ENCODE measurements around the gene SUMF2. TPM values are rescaled to one million over a fixed set of nuclear protein-coding genes. Genes with fewer than 3 reads are reported as not detected.
A peak's percentile ranks its signal among the peaks of the same experiment; 100 is the strongest.
"Not testable (repeated sequence)": the region's sequence is repeated elsewhere in the genome, so short reads cannot be mapped to it uniquely, and the experiment has no call there.

The SUMF2 gene
- total RNA-seq, 2 experiments from 2014 or later = 115 to 145 TPM

DNA sequence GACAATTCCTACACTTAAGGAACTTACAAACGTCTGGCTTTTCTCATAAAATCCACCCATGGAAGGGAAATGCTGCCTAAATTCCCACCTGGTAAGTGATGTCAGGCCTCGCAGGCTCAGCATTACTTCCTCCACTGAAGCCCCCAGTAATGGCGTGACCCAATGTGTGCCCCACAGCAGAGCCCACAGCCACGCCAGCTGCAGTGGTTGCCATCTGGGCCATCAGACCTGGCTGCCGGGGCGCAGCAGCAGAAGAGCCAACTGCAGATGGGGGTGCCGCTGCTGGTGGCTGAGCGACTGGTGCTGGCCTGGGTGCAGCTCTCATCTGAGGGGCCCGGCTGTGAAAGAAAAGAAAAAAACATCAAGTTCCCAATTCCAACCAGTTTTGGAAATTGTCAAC is 40.1 kb downstream of the SUMF2 start:
- H3K36me3 Mint-ChIP-seq = peaks cover 48% of the 10 kb centered on the region
- CTCF ChIA-PET = interaction anchor here (2.0 kb wide), 1 partner anchor 30 kb away, joined by 6 read pairs; no protein-coding TSS in a partner anchor
- H3K27ac Mint-ChIP-seq = not testable (repeated sequence)

DNA sequence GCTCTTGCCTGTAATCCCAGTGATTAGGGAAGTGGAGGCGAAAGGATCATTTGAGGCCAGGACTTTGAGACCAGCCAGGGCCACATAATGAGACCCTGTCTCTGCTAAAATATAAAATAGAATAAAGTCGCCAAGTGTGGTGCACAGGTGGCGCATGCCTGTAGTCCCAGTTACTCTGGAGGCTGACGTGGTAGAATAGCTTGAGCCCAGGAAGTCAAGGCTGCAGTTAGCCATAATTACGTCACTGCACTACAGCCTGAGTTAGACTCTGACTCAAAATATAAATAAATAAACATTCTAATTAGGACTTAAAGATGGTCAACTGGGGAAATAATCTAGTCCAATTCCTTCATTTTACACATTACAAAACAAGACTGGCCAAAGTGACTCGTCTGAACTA is 41.4 kb downstream of the SUMF2 start:
- ATAC-seq (peak; percentile 21), DNase-seq (peak; percentile 62)
- Mint-ChIP-seq H3K9me3 (ENCODE audit: low read depth) (peaks cover 4% of the 10 kb centered on the region), H3K27ac (peak overlapping the region; percentile 99), H3K4me1 (peaks cover 30% of the 10 kb centered on the region), H3K36me3 (peaks cover 39% of the 10 kb centered on the region), H3K4me3 (peak overlapping the region; percentile 97), H3K27me3 (no peaks in the 10 kb centered on the region)
- CTCF ChIA-PET = interaction anchor here (1.2 to 2.3 kb wide), 4 partner anchors 31 to 464 kb away, joined by 3 to 11 read pairs (median 6); partner anchors contain the start of gene SUMF2

More for the DNA sequence above, 40.1 kb downstream of the SUMF2 start:
- not testable (repeated sequence) for H3K4me3 Mint-ChIP-seq; H3K9me3 Mint-ChIP-seq (ENCODE audit: low read depth); ATAC-seq; DNase-seq; H3K27me3 Mint-ChIP-seq
- H3K4me1 Mint-ChIP-seq = peaks cover 29% of the 10 kb centered on the region

GRCh38 chr7:56106108-56107073 is 42.3 kb downstream of the SUMF2 start, which contains the start of gene CHCHD2:
TSS of gene CHCHD2 (minus strand) at chr7:56106476. CDS start at chr7:56106413, 63 bp downstream.
- H3K9me3 Mint-ChIP-seq (ENCODE audit: low read depth) = peaks cover 4% of the 10 kb centered on the region
- H3K4me3 Mint-ChIP-seq = peak within 1 kb of the TSS; percentile 97
- DNase-seq = peak; percentile 97
- peaks cover 32% of the 10 kb centered on the region for H3K36me3 Mint-ChIP-seq
- H3K27me3 Mint-ChIP-seq = no peaks in the 10 kb centered on the region
- ATAC-seq = peak; percentile 99
- H3K27ac Mint-ChIP-seq = peak within 1 kb of the TSS; percentile 99
- CTCF ChIA-PET = interaction anchor here (0.9 to 2.3 kb wide), 5 partner anchors 32 to 465 kb away, joined by 3 to 11 read pairs (median 3); partner anchors contain the start of genes CCT6A, PSPH and SUMF2
- H3K4me1 Mint-ChIP-seq = peaks cover 33% of the 10 kb centered on the region

- H3K27ac Mint-ChIP-seq = no peak overlapping the region
- no peak for ATAC-seq
- H3K27me3 Mint-ChIP-seq = no peaks in the 10 kb centered on the region
- no peak for DNase-seq
- peaks cover 27% of the 10 kb centered on the region for H3K36me3 Mint-ChIP-seq
- H3K9me3 Mint-ChIP-seq (ENCODE audit: low read depth) = peaks cover 4% of the 10 kb centered on the region
- peaks cover 30% of the 10 kb centered on the region for H3K4me1 Mint-ChIP-seq
- H3K4me3 Mint-ChIP-seq = no peak overlapping the region
- CTCF ChIA-PET = no interaction called here
Observed at GRCh38 chr7:56107954-56108258, 43.8 kb downstream of the SUMF2 start.

- Mint-ChIP-seq H3K9me3 (ENCODE audit: low read depth) (peaks cover 4% of the 10 kb centered on the region), H3K36me3 (peaks cover 11% of the 10 kb centered on the region), H3K27ac (no peak overlapping the region), H3K27me3 (peaks cover 2% of the 10 kb centered on the region), H3K4me1 (peaks cover 19% of the 10 kb centered on the region), H3K4me3 (no peak overlapping the region)
- DNase-seq (peak; percentile 43), ATAC-seq (no peak)
- CTCF ChIA-PET = no interaction called here
Observed at GRCh38 chr7:56110611-56111010, 46.5 kb downstream of the SUMF2 start.

DNA sequence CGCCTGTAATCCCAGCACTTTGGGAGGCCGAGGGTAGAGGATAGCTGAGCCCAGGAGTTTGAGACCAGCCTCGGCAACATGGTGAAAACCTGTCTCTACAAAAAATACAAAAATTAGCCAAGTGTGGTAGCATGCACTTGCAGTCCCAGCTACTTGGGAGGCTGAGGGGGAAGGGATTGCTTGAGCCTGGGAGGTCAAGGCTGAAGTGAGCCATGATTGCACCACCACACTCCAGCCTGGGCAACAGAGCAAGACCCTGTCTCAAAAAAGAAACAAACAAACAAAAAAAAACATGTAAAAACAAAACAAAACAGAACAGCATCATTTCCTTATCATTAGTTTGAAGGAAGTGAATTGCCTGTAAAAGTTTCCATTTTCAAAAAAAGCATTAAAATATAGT is 48.2 kb downstream of the SUMF2 start:
- H3K27ac Mint-ChIP-seq; H3K36me3 Mint-ChIP-seq; ATAC-seq; DNase-seq; H3K4me3 Mint-ChIP-seq; CTCF ChIA-PET; H3K27me3 Mint-ChIP-seq; H3K9me3 Mint-ChIP-seq (ENCODE audit: low read depth): not testable (repeated sequence)
- peaks cover 11% of the 10 kb centered on the region for H3K4me1 Mint-ChIP-seq

DNA sequence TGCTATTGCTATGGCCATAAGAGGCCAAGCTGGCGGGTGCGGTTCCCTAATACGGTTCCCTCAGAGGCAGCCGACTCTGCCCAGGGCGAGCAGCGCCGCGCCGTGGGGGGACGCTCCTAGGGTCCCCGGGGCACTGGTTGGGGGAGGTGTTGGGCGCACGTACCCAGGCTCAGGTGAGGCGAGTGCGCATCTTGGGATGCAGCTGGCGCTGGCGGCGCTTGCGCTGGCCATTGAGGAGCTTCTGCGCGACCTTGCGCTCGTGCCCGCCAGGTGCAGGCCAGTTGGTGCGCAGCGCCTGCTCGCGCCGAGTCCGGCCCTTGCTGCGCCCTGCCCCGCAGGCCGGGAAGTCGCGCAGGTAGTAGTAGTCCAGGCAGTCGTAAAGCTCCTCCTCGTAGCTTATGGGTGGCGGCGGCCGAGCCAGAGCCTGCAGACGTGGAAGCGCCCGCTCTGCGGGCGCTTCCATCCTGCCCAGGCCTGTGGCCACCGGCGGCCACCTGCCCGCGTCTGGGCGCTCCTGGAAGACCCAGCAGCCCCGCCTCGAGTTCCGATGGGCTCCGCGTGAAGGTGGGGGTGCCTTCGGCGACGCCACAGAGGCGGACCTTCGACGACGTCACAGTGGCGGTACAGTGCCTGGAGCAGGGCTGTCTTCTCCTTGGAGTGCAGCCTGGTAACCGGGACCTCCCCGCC is 51.9 kb downstream of the SUMF2 start, which contains the start of gene NUPR2:
Gene NUPR2 (minus strand): TSS at position 566 of the 687 bp plus-strand sequence. CDS start 103 bp downstream, at position 463.
- CTCF ChIA-PET = interaction anchor here (1.4 kb wide), 1 partner anchor 82 kb away, joined by 3 read pairs; no protein-coding TSS in a partner anchor
- ATAC-seq = no peak

GRCh38 chr7:56121440-56121839 is 57.4 kb downstream of the SUMF2 start:
- Mint-ChIP-seq H3K4me3 (no peak overlapping the region), H3K9me3 (ENCODE audit: low read depth) (no peaks in the 10 kb centered on the region), H3K27ac (no peak overlapping the region), H3K4me1 (no peaks in the 10 kb centered on the region), H3K27me3 (peaks cover 15% of the 10 kb centered on the region), H3K36me3 (no peaks in the 10 kb centered on the region)
- ATAC-seq (no peak), DNase-seq (no peak)
- CTCF ChIA-PET = no interaction called here

More for the DNA sequence above, 51.9 kb downstream of the SUMF2 start, which contains the start of gene NUPR2:
- Mint-ChIP-seq H3K4me1 (no peaks in the 10 kb centered on the region), H3K27me3 (peaks cover 18% of the 10 kb centered on the region), H3K4me3 (no peak within 1 kb of the TSS), H3K36me3 (no peaks in the 10 kb centered on the region), H3K9me3 (ENCODE audit: low read depth) (no peaks in the 10 kb centered on the region), H3K27ac (no peak within 1 kb of the TSS)
- DNase-seq = no peak

DNA sequence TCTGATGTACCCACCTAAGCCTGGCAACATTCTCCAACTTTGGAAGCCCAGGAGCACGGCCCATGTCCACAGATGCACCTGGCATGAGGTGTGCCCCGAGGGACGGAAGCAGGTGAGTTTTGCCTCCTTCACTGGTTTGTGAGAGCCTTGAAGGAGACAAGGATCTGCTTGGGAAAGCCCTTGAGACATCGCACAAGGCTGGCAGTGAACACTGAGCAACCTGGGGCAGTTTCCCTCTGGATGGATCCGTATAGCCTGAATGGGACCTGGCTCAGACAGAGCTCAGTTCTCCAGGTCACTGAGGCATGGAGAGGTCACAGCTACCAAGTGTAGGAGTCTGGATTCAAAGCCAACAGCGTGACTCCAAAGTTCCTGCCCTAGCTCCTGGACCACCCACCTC is 60.9 kb downstream of the SUMF2 start:
- no peaks in the 10 kb centered on the region for H3K36me3 Mint-ChIP-seq
- H3K4me3 Mint-ChIP-seq = no peak overlapping the region
- H3K27me3 Mint-ChIP-seq = no peaks in the 10 kb centered on the region
- no peaks in the 10 kb centered on the region for H3K4me1 Mint-ChIP-seq
- no peak overlapping the region for H3K27ac Mint-ChIP-seq
- ATAC-seq (no peak), DNase-seq (no peak)
- CTCF ChIA-PET = no interaction called here
- peaks cover 2% of the 10 kb centered on the region for H3K9me3 Mint-ChIP-seq (ENCODE audit: low read depth)

DNA sequence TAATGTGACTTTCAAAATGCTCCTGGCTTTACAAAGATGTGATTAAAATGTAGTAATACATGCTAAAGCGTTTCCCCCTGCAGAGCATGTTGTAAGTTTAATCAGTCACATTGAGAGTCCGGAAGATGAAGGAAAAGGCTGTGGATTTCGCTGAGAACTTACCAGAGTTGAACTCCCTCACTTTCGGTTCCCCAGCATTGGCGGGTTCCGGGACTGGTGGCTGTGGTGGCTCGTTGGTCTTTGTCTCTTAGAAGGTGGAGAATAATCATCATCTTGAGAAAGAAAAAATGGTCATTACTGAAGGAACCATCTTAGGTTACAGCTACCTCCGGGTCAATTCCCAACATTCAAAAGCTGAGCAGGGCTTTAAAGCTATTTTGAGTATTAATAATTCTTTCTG is 61.7 kb downstream of the SUMF2 start:
- H3K27ac Mint-ChIP-seq = no peak overlapping the region
- no peaks in the 10 kb centered on the region for H3K4me1 Mint-ChIP-seq
- CTCF ChIA-PET = no interaction called here
- ATAC-seq (no peak), DNase-seq (no peak)
- no peak overlapping the region for H3K4me3 Mint-ChIP-seq
- no peaks in the 10 kb centered on the region for H3K36me3 Mint-ChIP-seq
- H3K27me3 Mint-ChIP-seq = no peaks in the 10 kb centered on the region
- peaks cover 2% of the 10 kb centered on the region for H3K9me3 Mint-ChIP-seq (ENCODE audit: low read depth)

DNA sequence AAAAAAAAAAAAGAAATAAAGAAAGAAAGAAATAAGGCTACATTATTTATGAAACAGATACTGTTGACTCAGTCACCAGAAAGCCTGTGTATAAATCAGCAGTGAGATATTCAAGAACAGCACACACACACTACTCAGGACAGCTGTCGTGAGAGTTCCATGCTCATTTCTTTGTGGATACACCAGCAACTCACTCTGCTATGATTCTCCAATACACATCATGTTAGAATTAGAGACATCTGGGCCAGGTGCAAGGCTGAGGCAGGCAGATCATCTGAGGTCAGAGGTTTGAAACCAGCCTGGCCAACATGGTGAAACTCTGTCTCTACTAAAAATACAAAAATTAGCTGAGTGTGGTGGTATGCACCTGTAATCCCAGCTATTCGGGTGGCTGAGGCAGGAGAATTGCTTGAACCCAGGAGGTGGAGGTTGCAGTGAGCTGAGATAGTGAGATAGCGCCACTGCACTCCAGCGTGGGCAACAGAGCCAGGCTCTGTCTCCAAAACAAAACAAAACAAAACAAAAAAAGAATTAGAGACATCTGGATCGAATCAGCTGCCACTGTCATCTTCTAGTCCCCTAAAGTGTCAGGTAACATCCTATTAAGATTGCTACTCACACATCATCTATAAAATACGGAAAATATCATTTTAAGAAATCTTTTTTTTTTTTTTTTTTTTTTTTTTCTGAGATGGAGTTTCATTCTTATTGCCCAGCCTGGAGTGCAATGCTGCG is 63.3 kb downstream of the SUMF2 start:
- Mint-ChIP-seq H3K36me3 (no peaks in the 10 kb centered on the region), H3K27me3 (no peaks in the 10 kb centered on the region), H3K4me3 (no peak overlapping the region), H3K9me3 (ENCODE audit: low read depth) (peaks cover 2% of the 10 kb centered on the region), H3K4me1 (no peaks in the 10 kb centered on the region), H3K27ac (no peak overlapping the region)
- no peak for DNase-seq
- CTCF ChIA-PET = no interaction called here
- no peak for ATAC-seq

Measured in activated CD8-positive, alpha-beta memory T cell treated with anti-CD3 and anti-CD28 coated beads, Interleukin-2, amount 10 ng/mL, durations not matched to agents 7 days and 5 days (primary cell).